GM12878 (cell line): Measurements from ENCODE around the gene FAM78A. TPM values are rescaled to one million over a fixed set of nuclear protein-coding genes. Genes with fewer than 3 reads are reported as not detected.

Source experiments
- ATF7 ChIP-seq: fragments of 450-650 bp; IDR thresholded peaks from 2 replicates; pipeline ENCODE4 v1.6.1; 2016; ENCODE audit warnings: low read depth, mild to moderate bottlenecking
- BHLHE40 ChIP-seq, 2 experiments: fragments of 450-650 bp in 1 of 2; IDR thresholded peaks; 2 replicates each; pipeline ENCODE4 v1.6.1; 2011 to 2017; ENCODE audit warnings: low read depth in 2 of 2, borderline replicate concordance in 1 of 2, improper control_type of control experiment in 1 of 2, low read length in 1 of 2, mild to moderate bottlenecking in 1 of 2
- CUX1 ChIP-seq: IDR thresholded peaks from 2 replicates; pipeline ENCODE4 v1.6.1; 2012; ENCODE audit warnings: improper control_type of control experiment, low read depth, low read length; ENCODE audit not compliant: insufficient replicate concordance
- DPF2 ChIP-seq: fragments of 450-650 bp; IDR thresholded peaks from 2 replicates; pipeline ENCODE4 v1.6.1; 2017; ENCODE audit warnings: mild to moderate bottlenecking
- EED ChIP-seq: sonication (generic); IDR thresholded peaks from 2 replicates; pipeline ENCODE4 v1.6.1; 2016; ENCODE audit warnings: antibody characterized with exemption, low read depth
- EP300 ChIP-seq, 2 experiments: fragments of 150-350 bp in 1 of 2; IDR thresholded peaks; 2 replicates each; pipeline ENCODE4 v1.6.1; 2011 to 2012; ENCODE audit warnings: low read depth in 2 of 2, low read length in 2 of 2, borderline replicate concordance in 1 of 2, improper control_type of control experiment in 1 of 2, inconsistent platforms in 1 of 2; ENCODE audit not compliant: control insufficient read depth in 1 of 2
- ESRRA ChIP-seq: IDR thresholded peaks from 2 replicates; pipeline ENCODE4 v1.6.1; 2012; ENCODE audit warnings: mild to moderate bottlenecking, low read length, improper control_type of control experiment
- ETV6 ChIP-seq, 2 experiments: fragments of 450-650 bp in 1 of 2; IDR thresholded peaks in 1 of 2; conservative IDR thresholded peaks in 1 of 2; 2 replicates each; pipeline ENCODE4 v1.6.1; 2014; ENCODE audit warnings: antibody characterized with exemption in 1 of 2, borderline replicate concordance in 1 of 2, low read depth in 1 of 2, mild to moderate bottlenecking in 1 of 2, moderate library complexity in 1 of 2
- NBN ChIP-seq: fragments of 450-650 bp; IDR thresholded peaks from 2 replicates; pipeline ENCODE4 v1.6.1; 2016
- RELB ChIP-seq: fragments of 450-650 bp; IDR thresholded peaks from 2 replicates; pipeline ENCODE4 v1.6.1; 2017; ENCODE audit warnings: low read depth, mild to moderate bottlenecking, moderate library complexity
- SMAD5 ChIP-seq: IDR thresholded peaks from 2 replicates; pipeline ENCODE4 v1.6.1; 2016; ENCODE audit warnings: antibody characterized with exemption, low read depth
- SP1 ChIP-seq: IDR thresholded peaks from one replicate; pipeline ENCODE4 v1.6.1; 2011; ENCODE audit warnings: low read depth, low read length
- SREBF2 ChIP-seq: IDR thresholded peaks from 2 replicates; pipeline ENCODE4 v1.6.1; 2012; ENCODE audit warnings: mild to moderate bottlenecking, low read length
- STAT3 ChIP-seq: IDR thresholded peaks from 2 replicates; pipeline ENCODE4 v1.6.1; 2011; ENCODE audit warnings: low read depth, low read length, improper control_type of control experiment
- SUPT20H ChIP-seq: IDR thresholded peaks from 2 replicates; pipeline ENCODE4 v1.6.1; 2011; ENCODE audit warnings: low read depth, mild to moderate bottlenecking, low read length, moderate library complexity, borderline replicate concordance; ENCODE audit not compliant: control insufficient read depth
- TCF12 ChIP-seq: IDR thresholded peaks from 2 replicates; pipeline ENCODE4 v1.6.1; 2011; ENCODE audit warnings: low read depth, mild to moderate bottlenecking, low read length
- TCF7 ChIP-seq: IDR thresholded peaks from 2 replicates; pipeline ENCODE4 v1.6.1; 2014; ENCODE audit warnings: antibody characterized with exemption, borderline replicate concordance
- ZNF24 ChIP-seq: fragments of 450-650 bp; IDR thresholded peaks from 2 replicates; pipeline ENCODE4 v1.6.1; 2017; ENCODE audit warnings: antibody characterized with exemption, mild to moderate bottlenecking
- polyA plus RNA-seq, 11 experiments: library from polyadenylated mRNA; depleted of rRNA in 4 of 11; unstranded in 6 of 11; stranded (reverse) in 5 of 11; fragments of >200 nt; fragmentation: Nextera tagmentation in 4 of 11; fragmentation: Illumina TruSeq in 1 of 11; extraction: Ambion mirVana in 4 of 11; extraction: Trizol in 1 of 11; gene quantifications; 1 replicate in 1 of 11; 2 replicates in 10 of 11; pipeline versions ENCODE4 v1.2.1 to v1.2.3, GENCODE V29; 2011 to 2016; ENCODE audit warnings: inconsistent platforms in 2 of 11, missing spikeins in 2 of 11, low read depth in 1 of 11
- total RNA-seq, 4 experiments: library from RNA; depleted of rRNA in 3 of 4; stranded (reverse); fragments of >200 nt in 3 of 4; fragmentation: Illumina TruSeq in 1 of 4; extraction: Trizol in 1 of 4; gene quantifications; 2 replicates each; pipeline versions ENCODE4 v1.2.1 to v1.2.3, GENCODE V29; 2013 to 2021
- TF ChIP-seq, protein P1 (sequence below): IDR thresholded peaks from 2 replicates; pipeline ENCODE4 v1.6.1; 2012; ENCODE audit warnings: low read length, inconsistent platforms

The FAM78A gene
- total and polyA plus RNA-seq, 10 of the 15 experiments (the other 5 are each of a cell fraction or from before 2014, with no cell fraction given), result 0.18 to 32.5 (median 12.2) TPM

DNA sequence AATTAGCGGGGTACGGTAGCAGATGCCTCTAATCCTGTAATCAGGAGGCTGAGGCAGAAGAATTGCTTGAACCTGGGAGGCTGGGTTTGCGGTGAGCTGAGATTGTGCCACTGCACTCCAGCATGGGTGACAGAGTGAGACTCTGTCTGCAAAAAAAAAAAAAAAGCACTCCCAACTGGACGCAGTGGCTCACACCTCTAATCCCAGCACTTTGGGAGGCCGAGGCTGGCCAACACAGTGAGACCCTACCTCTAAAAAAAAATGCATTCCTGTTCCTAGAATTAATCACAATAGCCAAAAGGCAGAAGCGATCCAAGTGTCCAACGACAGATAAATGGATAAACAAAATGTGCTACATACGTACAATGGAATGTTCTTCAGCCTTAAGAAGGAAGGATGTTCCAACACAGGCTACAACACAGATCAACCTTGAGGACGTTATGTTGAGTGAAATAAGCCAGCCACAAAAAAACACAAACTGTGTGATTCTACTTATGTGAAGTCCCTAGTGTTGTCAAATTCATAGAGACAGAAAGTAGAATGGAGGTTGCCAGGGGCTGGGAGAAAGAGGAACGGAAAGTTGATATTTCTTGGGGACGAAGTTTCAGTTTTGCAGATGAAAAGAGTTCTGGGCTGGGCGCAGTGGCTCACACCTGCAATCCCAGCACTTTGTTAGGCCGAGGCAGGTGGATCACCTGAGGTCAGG is 13.8 kb downstream of the FAM78A start (continued):
- no peak for TF ChIP-seq CUX1
- TF ChIP-seq ETV6 (conservative IDR thresholded peaks at IDR 0.05 in 1 of 2, IDR thresholded peaks at IDR 0.05 in 1 of 2; ENCODE audit: borderline replicate concordance in 1 of 2, low read depth in 1 of 2), result peak in 1 of 2 experiments; percentile 38; a peak in 1 of 4 replicates
- TF ChIP-seq STAT3, result 0 out of 2 replicates have a peak, but pooled peaks have one; percentile 73
- TF ChIP-seq EED, result peak; percentile 94
- peak in 1 of 2 experiments; percentile 62; a peak in 1 of 4 replicates for TF ChIP-seq EP300 (IDR thresholded peaks at IDR 0.05; ENCODE audit: borderline replicate concordance in 1 of 2, control insufficient read depth in 1 of 2, low read depth in 2 of 2, low read length in 2 of 2)
- no peak for TF ChIP-seq SP1
- peak; percentile 26 to 70; a peak in 1 of 4 replicates for TF ChIP-seq BHLHE40 (IDR thresholded peaks at IDR 0.05; ENCODE audit: borderline replicate concordance in 1 of 2, low read depth in 2 of 2, low read length in 1 of 2)
- TF ChIP-seq ESRRA, result no peak
- peak; percentile 90 for TF ChIP-seq RELB
- TF ChIP-seq SREBF2, result no peak
- peak; percentile 13; the same call in 1 of the 2 replicates for TF ChIP-seq ATF7
- TF ChIP-seq TCF7, result peak; percentile 58; the same call in 1 of the 2 replicates
- TF ChIP-seq ZNF24, result no peak
- TF ChIP-seq TCF12, result peak; percentile 34; the same call in 1 of the 2 replicates
- TF ChIP-seq, protein P1, sequence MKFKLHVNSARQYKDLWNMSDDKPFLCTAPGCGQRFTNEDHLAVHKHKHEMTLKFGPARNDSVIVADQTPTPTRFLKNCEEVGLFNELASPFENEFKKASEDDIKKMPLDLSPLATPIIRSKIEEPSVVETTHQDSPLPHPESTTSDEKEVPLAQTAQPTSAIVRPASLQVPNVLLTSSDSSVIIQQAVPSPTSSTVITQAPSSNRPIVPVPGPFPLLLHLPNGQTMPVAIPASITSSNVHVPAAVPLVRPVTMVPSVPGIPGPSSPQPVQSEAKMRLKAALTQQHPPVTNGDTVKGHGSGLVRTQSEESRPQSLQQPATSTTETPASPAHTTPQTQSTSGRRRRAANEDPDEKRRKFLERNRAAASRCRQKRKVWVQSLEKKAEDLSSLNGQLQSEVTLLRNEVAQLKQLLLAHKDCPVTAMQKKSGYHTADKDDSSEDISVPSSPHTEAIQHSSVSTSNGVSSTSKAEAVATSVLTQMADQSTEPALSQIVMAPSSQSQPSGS, result peak; percentile 54; the same call in 1 of the 2 replicates
- TF ChIP-seq DPF2, result peak; percentile 82
- peak; percentile 55; the same call in 1 of the 2 replicates for TF ChIP-seq NBN
- TF ChIP-seq SUPT20H, result no peak
- no peak for TF ChIP-seq SMAD5
